GM19463 (cell line): ENCODE data around the gene BHLHE23.
A peak's percentile ranks its signal among the peaks of the same experiment; 100 is the strongest.

Experiments used
- ATAC-seq: cut with Tn5 transposase; IDR thresholded peaks from one replicate; pipeline ENCODE4 v1.9.1; 2021; ENCODE audit warnings: mild to moderate bottlenecking, moderate library complexity; ENCODE audit not compliant: unreplicated experiment

BHLHE23 gene

DNA sequence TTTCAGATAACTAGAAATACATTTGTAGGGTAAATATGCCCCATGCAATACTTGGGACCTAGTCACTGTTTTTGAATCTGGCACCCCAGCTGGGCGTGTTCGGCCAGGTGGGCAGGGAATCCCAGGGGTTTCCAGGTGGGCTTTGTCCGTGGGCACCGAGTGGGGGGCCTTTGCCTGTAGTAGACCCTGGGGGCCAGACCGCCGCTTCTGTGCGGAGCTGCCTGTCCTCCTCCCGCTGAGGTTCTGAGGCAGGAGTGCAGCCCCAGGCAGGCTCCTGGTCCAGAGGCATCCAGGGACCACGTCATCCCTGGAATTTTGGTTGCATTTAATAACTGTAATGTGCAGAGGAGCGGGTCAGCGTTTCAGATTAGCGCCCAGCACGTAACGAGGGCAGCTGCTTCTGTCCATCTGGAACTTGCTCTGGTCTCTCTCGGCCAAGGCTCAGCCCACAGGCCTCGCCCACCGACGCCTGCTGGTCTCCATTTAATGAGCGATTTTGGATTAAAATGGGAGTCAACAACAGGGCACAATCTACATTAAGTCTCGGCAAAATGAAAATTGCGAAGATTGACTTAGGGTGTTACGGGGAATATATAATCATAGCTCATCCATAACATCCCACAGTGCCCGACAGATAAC, 12.8 kb downstream of the BHLHE23 start:
- ATAC-seq: no peak

DNA sequence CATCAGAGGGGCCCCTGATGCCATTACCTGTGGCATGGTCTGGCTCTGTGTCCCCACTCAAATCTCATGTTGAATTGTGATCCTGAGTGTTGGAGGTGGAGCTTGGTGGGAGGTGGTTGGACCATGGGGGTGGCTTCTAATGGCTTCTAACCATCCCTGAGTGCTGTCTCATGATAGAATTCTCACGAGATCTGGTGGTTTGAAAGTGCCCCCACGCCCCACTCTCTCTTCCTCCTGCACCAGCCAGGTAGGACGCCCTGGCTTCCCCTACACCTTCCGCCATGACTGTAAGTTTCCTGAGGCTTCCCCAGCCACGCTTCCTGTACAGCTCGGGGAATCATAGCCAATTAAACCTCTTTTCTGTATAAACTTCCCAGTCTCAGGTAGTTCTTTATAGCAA, 14.9 kb downstream of the BHLHE23 start:
- ATAC-seq: no peak

GRCh38 chr20:62991196-62991807, 15.5 kb downstream of the BHLHE23 start:
- no peak for ATAC-seq

DNA sequence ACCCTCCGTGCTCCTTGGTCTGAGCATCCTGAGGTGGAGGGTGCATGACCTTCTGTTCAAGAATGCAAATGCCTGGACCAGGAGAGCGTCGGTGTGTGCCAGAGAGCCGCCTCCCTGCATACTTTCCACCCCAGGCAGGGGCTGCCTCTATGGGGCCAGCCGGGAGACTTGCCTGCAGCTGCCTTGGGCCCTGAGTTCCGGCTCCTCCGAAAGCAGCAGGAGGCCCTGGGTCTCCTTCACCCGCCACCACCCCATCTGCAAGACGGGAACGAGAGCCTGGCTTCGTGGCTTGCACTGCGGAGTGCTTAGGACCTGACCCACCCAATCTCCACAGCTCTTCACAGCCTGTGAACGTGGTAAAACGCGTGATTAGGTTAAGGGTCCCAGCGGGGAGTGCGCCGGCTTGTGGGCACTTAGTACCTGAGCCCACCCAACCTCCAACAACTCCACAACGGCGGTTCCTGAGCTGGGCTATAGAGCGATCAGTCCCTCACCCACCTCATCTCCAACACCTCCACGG, 16.4 kb downstream of the BHLHE23 start:
- no peak for ATAC-seq

- no peak for ATAC-seq
Observed at GRCh38 chr20:62989201-62989601, 17.6 kb downstream of the BHLHE23 start.

DNA sequence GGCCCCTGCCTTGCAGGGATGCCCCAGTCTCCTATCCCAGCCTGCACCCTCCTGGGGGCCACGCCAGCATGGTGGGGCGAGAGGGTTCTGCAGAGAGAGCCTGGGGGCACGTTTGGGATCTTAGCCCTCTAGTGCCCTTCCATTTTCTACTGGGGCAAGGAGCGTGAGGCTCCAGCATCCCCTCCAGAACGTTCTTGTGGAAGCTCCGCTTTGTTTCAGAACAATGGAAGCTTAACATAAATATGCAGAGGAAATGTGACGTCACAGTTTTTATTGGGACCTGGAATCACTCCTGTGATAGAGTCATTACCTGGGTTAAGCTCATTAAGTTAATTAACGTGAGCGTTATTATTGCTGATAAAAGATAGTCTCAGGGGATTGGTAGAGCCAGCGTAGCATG, 19.6 kb downstream of the BHLHE23 start:
- ATAC-seq: no peak

- ATAC-seq: no peak
Observed at GRCh38 chr20:62986257-62986800, 20.4 kb downstream of the BHLHE23 start.

- ATAC-seq: no peak
Observed at GRCh38 chr20:62985444-62985778, 21.4 kb downstream of the BHLHE23 start.

GRCh38 chr20:62984666-62985443, 21.9 kb downstream of the BHLHE23 start:
- no peak for ATAC-seq

GRCh38 chr20:62983210-62983609, 23.6 kb downstream of the BHLHE23 start:
- no peak for ATAC-seq

DNA sequence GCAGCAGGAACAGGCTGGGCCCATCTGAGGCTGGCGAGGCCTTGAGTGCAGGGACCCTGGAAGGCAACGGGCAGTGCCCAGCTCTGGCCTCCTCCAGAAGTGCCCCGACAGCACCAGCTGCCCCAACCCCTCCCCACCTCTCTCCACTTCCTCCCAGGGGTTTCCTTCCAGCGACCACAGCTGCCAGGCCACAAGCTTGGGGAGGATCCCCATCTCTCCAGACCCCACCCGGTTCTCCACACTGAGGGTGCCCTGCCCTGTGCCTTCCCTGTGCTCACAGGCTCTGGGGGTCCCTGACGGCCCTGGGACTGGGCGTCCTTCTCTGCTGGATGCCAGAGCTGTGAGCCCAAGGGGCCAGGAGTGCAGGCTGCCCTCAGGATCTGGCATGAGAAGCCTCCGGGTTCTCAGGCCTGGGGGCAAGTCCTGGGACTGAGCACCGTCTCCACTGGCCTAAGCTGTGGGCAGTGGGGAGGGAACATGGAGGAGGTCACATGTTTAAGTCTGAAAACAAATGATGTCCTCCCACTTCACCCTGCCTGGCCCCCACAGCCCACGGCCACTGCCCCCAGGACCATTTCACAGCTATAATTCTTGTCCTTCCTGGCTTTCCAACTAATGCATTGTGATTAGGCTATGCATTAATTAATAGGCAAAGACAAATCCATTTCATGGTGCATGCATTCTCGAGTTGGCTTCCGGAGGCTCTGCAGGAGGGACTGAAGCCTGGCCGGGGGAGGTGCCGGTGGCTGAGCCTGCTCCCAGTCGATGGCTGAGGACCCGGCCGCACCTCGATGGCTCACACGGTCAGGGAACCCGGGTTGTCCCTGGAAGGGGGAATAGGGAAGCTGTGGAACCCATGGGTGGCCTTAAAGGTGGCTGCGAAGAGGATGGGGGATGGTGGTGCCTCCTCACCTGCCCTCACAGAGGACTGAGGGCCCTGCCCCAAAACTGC, 24.4 kb downstream of the BHLHE23 start:
- no peak for ATAC-seq

- no peak for ATAC-seq
Observed at GRCh38 chr20:62980970-62981369, 25.8 kb downstream of the BHLHE23 start.

GRCh38 chr20:62980380-62980960, 26.3 kb downstream of the BHLHE23 start:
- no peak for ATAC-seq

DNA sequence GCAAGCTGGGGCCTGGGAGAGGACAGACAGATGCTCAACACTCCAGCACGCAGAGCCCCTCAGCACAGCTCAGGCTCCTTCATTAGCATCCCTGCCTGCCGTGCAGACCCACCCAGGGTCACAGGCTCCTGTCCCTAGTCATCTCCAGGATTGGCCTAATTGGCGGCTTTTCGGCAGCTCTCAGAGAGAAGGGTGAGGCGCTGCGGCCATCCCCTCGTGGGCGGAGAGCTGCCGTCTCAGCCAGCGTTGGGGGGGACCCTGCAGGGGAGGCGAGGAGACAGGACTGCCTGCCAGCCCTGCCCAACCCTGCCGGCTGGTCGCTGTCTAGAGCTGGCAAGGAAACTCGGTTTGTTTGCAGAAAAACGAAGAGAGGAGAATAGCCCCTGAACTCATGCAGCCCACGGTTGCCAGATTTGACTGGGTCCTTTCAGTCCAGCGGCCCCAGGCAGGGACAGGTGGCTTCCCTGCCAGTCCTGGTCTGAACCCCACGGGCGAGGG, 26.8 kb downstream of the BHLHE23 start:
- ATAC-seq: no peak

DNA sequence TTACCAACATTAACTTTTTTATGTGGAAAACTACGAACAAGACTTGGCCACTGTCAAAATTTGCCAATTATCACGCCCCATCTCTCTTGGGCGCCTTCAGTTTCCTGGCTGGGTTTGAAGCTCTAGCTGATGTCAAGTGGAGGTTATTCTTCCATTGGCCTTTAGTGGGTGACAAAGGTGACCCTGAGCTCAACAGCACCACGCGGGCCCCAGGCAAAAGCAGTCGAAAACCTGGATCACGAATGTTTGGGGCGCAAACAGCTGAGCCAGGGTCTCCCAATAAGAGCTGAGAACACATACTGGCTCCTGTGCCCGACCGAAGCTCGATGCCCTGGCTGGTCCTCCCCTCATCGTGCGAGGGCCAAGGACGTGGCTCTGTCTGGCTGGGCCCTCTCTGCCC, 27.5 kb downstream of the BHLHE23 start:
- ATAC-seq: no peak

DNA sequence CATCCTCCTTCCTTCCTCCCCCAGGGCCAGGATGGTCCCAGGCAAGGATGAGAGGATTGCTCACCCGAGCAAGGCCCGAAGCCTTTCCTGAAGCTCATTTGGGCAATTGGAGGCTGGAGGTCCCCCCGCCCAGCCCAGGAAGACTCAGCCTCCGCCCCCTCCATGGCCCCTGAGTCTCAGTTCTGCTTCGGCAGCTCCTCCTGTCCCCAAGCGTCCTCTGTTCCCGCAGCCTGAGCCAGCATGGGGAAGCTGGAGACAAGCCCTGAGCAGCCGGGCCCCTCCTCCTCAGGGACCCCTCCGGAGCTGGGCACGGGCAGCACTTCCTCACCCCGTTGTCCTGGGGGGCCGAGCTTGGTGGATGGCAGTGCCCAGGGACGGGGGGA, 28.2 kb downstream of the BHLHE23 start:
- ATAC-seq: no peak

DNA sequence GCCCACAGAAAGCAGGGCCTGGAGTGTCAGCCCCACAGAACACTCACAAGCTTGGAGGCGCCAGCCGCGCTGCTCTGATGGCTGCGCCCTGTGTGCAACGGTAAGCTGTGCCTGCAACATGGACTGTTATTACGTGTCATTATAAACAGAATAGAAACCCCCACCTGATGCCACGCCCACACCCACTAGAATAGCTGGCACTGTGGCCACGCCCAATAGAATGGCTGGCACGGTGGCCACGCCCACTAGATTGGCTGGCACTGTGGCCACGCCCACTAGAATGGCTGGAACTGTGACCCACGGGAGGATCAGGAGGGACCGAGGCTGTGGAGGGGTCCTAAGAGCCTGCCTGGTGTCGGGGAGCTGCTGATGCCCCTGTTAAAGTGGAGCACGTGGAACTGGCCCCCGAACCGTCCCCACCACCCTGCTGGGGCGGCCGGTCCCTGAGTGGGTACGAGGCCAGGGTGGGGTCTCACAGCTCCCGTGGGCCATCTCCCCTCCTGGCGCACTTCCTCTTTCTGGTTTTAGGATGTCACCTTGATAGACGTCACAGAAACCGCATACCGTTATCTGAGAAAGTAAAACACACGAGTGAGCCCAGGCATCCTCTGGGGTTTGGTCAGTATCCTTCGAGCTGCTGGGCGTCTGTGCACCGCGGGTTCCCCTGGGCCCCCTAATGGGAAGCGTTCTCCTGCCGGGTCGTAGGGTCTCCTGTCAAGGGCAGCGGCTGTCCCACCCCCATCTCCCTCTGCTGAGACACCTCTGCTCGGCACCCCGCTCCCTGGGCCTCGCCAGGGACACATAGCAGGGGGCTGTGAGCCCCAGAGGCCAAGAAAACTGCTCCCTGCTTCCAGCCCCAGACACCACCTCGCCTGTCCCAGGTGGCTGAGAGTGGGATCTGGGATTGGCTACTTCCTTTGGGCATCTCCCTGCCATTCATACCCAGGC, 28.9 kb downstream of the BHLHE23 start:
- peak; percentile 64 for ATAC-seq

- ATAC-seq: no peak
Observed at GRCh38 chr20:62976886-62977285, 29.9 kb downstream of the BHLHE23 start.
